Peyer's patch (tissue), 4 donors: ENCODE measurements around the gene MARCHF9.

ENCODE experiments used
- POLR2A ChIP-seq, 2 donors: fragments of 450-650 bp; IDR thresholded peaks; one replicate each; pipeline ENCODE4 v1.5.1; 2017; ENCODE audit warnings: antibody characterized with exemption in 2 of 2, mild to moderate bottlenecking in 2 of 2, moderate library complexity in 2 of 2
- TF ChIP-seq, protein P1 (sequence below), 6 experiments: fragments of 450-650 bp in 4 of 6; fragments of 200-600 bp in 2 of 6; sonication (generic) in 1 of 6; IDR thresholded peaks; one replicate each; pipeline ENCODE4 v1.5.1; 2017 to 2019; ENCODE audit warnings: antibody characterized with exemption in 6 of 6, mild to moderate bottlenecking in 3 of 6, moderate library complexity in 1 of 6

DNA sequence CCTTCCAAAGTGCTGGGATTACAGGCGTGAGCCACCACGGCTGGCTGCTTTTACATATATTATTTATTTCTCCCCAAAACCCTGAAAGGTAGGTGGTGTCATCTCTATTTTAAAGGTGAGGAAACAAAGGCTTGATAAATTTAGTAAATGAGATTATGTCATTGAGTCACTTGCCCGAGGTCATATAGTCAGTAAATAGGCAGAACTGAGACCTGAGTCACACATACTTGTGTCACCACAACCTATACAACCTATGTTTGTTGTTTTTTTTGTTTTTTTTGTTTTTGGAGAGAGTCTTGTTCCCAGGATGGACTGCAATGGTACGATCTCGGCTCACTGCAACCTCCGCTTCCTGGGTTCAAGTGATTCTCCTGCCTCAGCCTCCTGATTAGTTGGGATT, 40.5 kb downstream of the MARCHF9 start:
- TF ChIP-seq, protein P1, sequence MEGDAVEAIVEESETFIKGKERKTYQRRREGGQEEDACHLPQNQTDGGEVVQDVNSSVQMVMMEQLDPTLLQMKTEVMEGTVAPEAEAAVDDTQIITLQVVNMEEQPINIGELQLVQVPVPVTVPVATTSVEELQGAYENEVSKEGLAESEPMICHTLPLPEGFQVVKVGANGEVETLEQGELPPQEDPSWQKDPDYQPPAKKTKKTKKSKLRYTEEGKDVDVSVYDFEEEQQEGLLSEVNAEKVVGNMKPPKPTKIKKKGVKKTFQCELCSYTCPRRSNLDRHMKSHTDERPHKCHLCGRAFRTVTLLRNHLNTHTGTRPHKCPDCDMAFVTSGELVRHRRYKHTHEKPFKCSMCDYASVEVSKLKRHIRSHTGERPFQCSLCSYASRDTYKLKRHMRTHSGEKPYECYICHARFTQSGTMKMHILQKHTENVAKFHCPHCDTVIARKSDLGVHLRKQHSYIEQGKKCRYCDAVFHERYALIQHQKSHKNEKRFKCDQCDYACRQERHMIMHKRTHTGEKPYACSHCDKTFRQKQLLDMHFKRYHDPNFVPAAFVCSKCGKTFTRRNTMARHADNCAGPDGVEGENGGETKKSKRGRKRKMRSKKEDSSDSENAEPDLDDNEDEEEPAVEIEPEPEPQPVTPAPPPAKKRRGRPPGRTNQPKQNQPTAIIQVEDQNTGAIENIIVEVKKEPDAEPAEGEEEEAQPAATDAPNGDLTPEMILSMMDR (IDR thresholded peaks at IDR 0.05), result no peak
- TF ChIP-seq POLR2A (IDR thresholded peaks at IDR 0.05), result no peak
